Vagina (tissue), 2 donors: ENCODE results near the gene RNF223.

ENCODE experiments used
- POLR2A ChIP-seq, 2 donors: fragments of 450-650 bp; IDR thresholded peaks; one replicate each; pipeline ENCODE4 v1.6.1; 2017; ENCODE audit warnings: antibody characterized with exemption in 2 of 2, mild to moderate bottlenecking in 2 of 2, moderate library complexity in 2 of 2
- POLR2AphosphoS5 ChIP-seq, 2 donors: sonication (generic); formaldehyde crosslinking; IDR thresholded peaks; one replicate each; pipeline ENCODE4 v1.9.0; 2017; ENCODE audit warnings: antibody characterized with exemption in 2 of 2, mild to moderate bottlenecking in 2 of 2, low read depth in 1 of 2; ENCODE audit not compliant: insufficient read depth in 1 of 2
- TF ChIP-seq, protein P1 (sequence below), 3 experiments: fragments of 450-650 bp in 2 of 3; fragments of 200-600 bp in 1 of 3; sonication (generic) in 1 of 3; IDR thresholded peaks; one replicate each; pipeline ENCODE4 v1.5.1; 2017 to 2019; ENCODE audit warnings: antibody characterized with exemption in 3 of 3, mild to moderate bottlenecking in 2 of 3, moderate library complexity in 2 of 3

DNA sequence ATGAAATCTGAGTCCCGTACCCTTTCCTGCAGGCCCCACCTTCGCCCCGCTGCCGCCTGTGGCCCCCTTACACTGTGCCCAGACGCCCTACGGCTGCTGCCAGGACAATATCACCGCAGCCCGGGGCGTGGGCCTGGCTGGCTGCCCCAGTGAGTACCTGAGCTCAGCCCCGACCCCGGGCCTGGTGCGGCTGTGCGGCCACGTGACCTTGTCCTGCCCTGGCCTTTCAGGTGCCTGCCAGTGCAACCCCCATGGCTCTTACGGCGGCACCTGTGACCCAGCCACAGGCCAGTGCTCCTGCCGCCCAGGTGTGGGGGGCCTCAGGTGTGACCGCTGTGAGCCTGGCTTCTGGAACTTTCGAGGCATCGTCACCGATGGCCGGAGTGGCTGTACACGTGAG, 29.0 kb downstream of the RNF223 start:
- TF ChIP-seq POLR2A (IDR thresholded peaks at IDR 0.05) (no peak), POLR2AphosphoS5 (IDR thresholded peaks at IDR 0.05; ENCODE audit: insufficient read depth in 1 of 2, low read depth in 1 of 2) (no peak)
- TF ChIP-seq, protein P1, sequence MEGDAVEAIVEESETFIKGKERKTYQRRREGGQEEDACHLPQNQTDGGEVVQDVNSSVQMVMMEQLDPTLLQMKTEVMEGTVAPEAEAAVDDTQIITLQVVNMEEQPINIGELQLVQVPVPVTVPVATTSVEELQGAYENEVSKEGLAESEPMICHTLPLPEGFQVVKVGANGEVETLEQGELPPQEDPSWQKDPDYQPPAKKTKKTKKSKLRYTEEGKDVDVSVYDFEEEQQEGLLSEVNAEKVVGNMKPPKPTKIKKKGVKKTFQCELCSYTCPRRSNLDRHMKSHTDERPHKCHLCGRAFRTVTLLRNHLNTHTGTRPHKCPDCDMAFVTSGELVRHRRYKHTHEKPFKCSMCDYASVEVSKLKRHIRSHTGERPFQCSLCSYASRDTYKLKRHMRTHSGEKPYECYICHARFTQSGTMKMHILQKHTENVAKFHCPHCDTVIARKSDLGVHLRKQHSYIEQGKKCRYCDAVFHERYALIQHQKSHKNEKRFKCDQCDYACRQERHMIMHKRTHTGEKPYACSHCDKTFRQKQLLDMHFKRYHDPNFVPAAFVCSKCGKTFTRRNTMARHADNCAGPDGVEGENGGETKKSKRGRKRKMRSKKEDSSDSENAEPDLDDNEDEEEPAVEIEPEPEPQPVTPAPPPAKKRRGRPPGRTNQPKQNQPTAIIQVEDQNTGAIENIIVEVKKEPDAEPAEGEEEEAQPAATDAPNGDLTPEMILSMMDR (IDR thresholded peaks at IDR 0.05): no peak
